Osteocyte (in vitro differentiated cells): ENCODE results near the gene PAPSS2. TPM values are rescaled to one million over a fixed set of nuclear protein-coding genes. Genes with fewer than 3 reads are reported as not detected.

ENCODE experiments used
- DNase-seq: peaks from one replicate; pipeline ENCODE4 v3.0.0; 2021; ENCODE audit warnings: mixed read lengths; ENCODE audit not compliant: unreplicated experiment; ENCODE audit errors: extremely low spot score
- H3K27ac Mint-ChIP-seq: one replicate; pipeline ENCODE4 v1.8.0; 2021; ENCODE audit warnings: mild to moderate bottlenecking, mixed read lengths; ENCODE audit not compliant: unreplicated experiment
- H3K27me3 Mint-ChIP-seq: one replicate; pipeline ENCODE4 v1.8.0; 2021; ENCODE audit warnings: mixed read lengths; ENCODE audit not compliant: unreplicated experiment
- H3K36me3 Mint-ChIP-seq: one replicate; pipeline ENCODE4 v1.8.0; 2021; ENCODE audit warnings: mixed read lengths; ENCODE audit not compliant: unreplicated experiment
- H3K4me1 Mint-ChIP-seq: one replicate; pipeline ENCODE4 v1.8.0; 2021; ENCODE audit warnings: mixed read lengths; ENCODE audit not compliant: unreplicated experiment
- H3K4me3 Mint-ChIP-seq: one replicate; pipeline ENCODE4 v1.8.0; 2021; ENCODE audit warnings: mild to moderate bottlenecking, moderate library complexity, mixed read lengths; ENCODE audit not compliant: unreplicated experiment
- H3K9me3 Mint-ChIP-seq: one replicate; pipeline ENCODE4 v1.8.0; 2021; ENCODE audit warnings: mixed read lengths; ENCODE audit not compliant: unreplicated experiment
- total RNA-seq: library from RNA; stranded (reverse); gene quantifications from 2 replicates; pipeline ENCODE4 v1.2.1, GENCODE V29; 2021
- TF ChIP-seq, protein P1 (sequence below): fragments of 200-600 bp; sonication (generic); IDR thresholded peaks from 2 replicates; pipeline ENCODE4 v1.5.0; 2021; ENCODE audit warnings: antibody characterized with exemption, mild to moderate bottlenecking, moderate library complexity

Gene PAPSS2
- total RNA-seq, 1 donor from 2014 or later, result 18.5 TPM

DNA sequence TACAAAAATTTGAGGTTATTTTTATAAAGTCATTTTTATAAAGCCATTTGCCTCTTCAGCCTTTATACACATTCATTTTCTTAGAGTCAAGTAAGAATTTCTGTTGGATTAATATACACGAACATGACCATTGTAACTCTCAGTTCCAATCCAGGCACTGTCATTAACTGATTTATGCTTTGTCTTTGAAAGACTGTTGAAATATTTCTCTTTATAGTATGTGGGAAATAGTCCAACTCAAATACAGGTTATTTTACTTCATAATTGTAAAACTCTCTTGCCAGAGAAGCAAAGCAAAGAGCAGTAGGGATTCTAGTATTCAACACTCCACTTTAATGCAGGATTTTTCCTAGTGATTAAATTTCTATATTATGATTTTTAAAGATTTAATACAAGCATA is 36.5 kb upstream of the PAPSS2 start:
- Mint-ChIP-seq H3K36me3 (no peaks in the 10 kb centered on the region), H3K27me3 (peaks cover 10% of the 10 kb centered on the region), H3K27ac (no peak overlapping the region), H3K9me3 (no peaks in the 10 kb centered on the region), H3K4me3 (no peak overlapping the region), H3K4me1 (peaks cover 13% of the 10 kb centered on the region)
- TF ChIP-seq, protein P1, sequence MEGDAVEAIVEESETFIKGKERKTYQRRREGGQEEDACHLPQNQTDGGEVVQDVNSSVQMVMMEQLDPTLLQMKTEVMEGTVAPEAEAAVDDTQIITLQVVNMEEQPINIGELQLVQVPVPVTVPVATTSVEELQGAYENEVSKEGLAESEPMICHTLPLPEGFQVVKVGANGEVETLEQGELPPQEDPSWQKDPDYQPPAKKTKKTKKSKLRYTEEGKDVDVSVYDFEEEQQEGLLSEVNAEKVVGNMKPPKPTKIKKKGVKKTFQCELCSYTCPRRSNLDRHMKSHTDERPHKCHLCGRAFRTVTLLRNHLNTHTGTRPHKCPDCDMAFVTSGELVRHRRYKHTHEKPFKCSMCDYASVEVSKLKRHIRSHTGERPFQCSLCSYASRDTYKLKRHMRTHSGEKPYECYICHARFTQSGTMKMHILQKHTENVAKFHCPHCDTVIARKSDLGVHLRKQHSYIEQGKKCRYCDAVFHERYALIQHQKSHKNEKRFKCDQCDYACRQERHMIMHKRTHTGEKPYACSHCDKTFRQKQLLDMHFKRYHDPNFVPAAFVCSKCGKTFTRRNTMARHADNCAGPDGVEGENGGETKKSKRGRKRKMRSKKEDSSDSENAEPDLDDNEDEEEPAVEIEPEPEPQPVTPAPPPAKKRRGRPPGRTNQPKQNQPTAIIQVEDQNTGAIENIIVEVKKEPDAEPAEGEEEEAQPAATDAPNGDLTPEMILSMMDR, result no peak
- no peak for DNase-seq

DNA sequence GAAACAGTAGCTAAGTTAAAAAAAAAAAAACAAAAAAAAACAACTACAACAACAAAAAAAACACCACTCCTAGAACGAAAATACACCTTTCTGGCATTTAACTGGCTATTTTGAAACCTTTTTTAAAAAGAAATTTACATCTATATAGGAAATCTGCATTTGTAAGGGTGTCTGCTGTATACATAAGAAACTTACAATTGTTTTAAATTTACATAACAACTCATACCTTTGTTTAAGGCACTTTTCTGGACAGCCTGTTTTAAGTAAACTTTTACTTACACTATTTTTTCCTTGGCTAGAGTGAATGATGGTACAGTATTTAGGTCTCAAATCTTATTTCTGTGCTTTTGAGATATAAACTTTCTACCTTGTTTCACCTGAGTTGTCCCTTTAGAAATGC is 34.0 kb upstream of the PAPSS2 start:
- Mint-ChIP-seq H3K4me1 (no peaks in the 10 kb centered on the region), H3K4me3 (no peak overlapping the region), H3K27me3 (no peaks in the 10 kb centered on the region), H3K9me3 (no peaks in the 10 kb centered on the region), H3K27ac (no peak overlapping the region), H3K36me3 (no peaks in the 10 kb centered on the region)
- no peak for DNase-seq
- TF ChIP-seq, protein P1, result no peak

DNA sequence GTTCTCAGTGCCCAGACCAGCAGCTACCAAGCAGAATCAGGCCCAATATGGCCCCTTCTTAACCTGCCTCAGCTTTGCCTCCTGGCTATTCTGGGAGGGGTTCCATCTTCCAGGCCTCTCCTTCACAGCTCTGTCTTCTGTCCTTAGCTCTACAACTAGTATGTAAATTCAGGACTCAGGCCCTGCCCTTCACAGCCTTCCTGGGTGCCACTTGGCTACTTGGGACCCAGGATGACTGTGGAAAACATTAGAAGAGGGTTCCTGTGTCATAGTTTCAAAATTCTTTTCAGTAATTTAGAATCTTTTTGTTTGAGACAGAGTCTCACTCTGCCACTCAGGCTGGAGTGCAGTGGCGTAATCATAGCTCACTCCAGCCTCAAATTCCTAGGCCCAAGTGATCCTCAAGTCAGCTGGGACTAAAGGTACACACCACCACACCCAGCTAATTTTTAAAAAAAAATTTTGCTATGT is 33.2 kb upstream of the PAPSS2 start:
- Mint-ChIP-seq H3K27ac (no peak overlapping the region), H3K27me3 (no peaks in the 10 kb centered on the region), H3K9me3 (no peaks in the 10 kb centered on the region), H3K4me3 (no peak overlapping the region), H3K36me3 (no peaks in the 10 kb centered on the region), H3K4me1 (no peaks in the 10 kb centered on the region)
- no peak for DNase-seq
- TF ChIP-seq, protein P1, result no peak

DNA sequence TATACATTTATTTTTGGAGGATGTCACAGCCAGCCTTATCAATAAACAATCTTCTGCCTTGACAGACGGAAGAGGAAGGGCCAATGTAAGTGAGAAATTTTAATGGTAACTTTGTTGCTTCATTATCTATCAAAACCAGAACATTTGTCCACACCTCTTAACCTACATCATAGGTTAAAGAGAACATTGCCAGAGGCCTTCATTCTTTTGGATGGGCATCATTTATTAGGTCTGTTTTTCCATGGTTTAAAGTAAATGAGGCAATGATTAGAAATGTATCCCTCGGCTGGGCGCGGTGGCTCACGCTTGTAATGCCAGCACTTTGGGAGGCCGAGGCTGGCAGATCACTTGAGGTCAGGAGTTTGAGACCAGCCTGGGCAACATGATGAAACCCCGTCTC is 29.5 kb upstream of the PAPSS2 start:
- no peak overlapping the region for H3K4me3 Mint-ChIP-seq
- DNase-seq, result no peak
- no peaks in the 10 kb centered on the region for H3K4me1 Mint-ChIP-seq
- no peak overlapping the region for H3K27ac Mint-ChIP-seq
- H3K27me3 Mint-ChIP-seq, result no peaks in the 10 kb centered on the region
- peaks cover 7% of the 10 kb centered on the region for H3K9me3 Mint-ChIP-seq
- TF ChIP-seq, protein P1, result no peak
- H3K36me3 Mint-ChIP-seq, result no peaks in the 10 kb centered on the region

DNA sequence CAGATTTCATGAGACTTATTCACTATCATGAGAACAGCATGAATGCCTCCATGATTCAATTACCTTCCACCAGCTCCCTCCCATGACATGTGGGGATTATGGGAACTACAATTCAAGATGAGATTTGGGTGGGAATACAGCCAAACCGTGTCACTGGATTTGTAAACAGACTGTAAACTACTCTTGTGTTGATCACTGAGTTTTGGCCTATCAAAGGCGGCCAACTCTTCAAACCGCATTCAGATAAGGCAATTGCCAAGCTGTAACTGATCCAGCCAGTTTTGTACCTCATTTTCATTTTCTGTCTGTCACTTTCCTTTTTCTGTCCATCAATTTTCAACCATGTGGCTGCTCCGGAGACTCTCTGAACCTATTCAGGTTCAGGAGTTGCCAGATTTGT is 27.2 kb upstream of the PAPSS2 start:
- TF ChIP-seq, protein P1, result no peak
- no peak for DNase-seq

More for the DNA sequence above, 27.2 kb upstream of the PAPSS2 start:
- H3K36me3 Mint-ChIP-seq, result no peaks in the 10 kb centered on the region
- H3K4me3 Mint-ChIP-seq, result no peak overlapping the region
- no peak overlapping the region for H3K27ac Mint-ChIP-seq
- no peaks in the 10 kb centered on the region for H3K27me3 Mint-ChIP-seq
- H3K9me3 Mint-ChIP-seq, result peaks cover 7% of the 10 kb centered on the region
- peaks cover 6% of the 10 kb centered on the region for H3K4me1 Mint-ChIP-seq
